ENCODE results near the gene RITA1.

Gene RITA1

DNA sequence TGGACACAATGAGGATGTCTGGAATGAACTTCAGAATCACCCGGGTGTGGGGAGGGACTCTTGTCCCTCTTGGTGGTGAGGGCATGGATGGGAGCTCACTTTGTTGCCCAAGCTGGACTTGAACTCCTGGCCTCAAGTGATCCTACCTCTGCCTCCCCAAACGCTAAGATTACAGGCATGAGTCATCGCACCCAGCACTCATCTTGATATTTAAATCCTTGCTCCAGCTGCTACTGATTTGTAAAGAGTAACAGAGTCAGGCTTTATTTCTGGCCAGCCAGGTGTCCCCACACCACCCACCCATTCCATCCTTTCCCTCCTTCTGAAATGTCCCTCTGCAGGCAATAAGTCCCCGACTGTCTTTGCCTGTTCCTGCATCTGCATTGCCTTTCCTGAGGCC, 5.2 kb upstream of the RITA1 start:
- DNase-seq: no peak

DNA sequence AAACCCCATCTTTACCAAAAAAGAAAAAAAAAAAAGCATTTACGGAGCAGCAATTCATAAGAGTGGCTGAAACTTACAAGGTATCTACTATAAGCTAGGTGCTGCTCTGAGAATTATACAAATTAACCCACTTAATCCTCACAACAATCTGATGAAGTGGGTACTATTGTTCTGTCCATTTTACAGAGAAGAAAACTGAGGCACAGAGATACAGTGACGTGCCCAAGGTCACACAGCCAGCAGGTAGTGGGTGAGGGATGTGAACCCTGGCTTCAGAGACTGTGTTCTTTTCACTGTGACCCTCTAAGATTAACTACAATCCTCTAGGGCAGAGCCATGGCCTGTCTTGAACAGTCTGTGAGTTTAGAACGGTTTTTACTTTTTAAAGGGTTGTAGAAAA, 3.5 kb upstream of the RITA1 start:
- no peak for DNase-seq

DNA sequence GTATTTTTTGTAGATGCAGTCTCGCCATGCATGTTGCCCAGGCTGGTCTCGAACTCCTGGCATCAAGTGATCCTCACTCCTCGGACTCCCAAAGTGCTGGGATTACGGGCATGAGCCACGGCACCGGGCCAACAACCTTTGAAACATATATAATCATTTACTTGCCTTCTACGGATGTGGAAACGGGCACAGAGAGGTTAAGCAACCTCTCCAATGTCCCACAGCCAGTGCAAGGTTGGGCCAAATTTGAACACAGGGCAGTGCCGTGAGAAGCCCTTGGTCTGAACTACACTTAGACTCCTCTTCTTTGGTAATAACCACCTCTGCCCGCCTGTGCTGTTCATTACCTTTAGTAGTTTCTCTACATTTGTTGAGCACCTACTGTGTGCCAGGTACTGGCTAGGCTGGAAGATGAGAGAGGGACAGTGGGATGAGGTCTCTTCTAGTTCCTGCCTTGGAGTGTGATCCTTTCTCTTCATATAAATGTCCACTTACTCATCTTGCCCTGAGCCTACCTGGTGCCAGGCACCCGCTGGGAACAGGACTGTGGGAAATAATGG, 2.4 kb upstream of the RITA1 start:
- no peak for DNase-seq

DNA sequence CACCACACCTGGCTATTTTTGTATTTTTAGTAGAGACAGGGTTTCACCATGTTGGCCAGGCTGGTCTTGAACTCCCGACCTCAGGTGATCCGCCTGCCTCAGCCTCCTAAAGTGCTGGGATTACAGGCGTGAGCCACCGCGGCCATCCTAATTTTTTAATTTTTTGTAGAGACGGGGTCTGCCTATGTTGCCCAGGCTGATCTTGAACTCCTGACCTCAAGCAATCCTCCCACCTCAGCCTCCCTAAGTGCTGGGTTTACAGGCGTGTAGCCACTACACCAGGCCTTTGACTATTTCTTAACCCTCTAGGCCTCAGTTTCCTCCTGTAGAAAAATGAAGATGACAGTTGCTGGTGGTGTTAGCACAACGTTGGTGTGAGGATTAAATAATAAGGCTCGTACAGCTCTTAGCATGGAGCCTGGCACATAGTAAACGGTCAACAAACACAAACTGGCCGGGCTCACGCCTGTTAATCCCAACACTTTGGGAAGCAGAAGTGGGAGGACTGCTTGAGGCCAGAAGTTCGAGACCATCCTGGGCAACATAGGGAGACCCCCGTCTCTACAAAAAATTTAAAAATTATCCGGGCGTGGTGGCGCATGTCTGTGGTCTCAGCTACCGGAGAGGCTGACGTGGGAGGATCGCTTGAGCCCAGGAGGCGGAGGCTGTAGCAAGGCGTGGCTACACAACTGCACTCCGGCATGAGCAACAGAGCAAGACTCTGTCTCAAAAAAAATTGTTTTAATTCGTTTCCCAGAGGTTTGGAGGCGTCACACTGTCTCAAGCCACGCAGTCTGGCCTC, 1.2 kb upstream of the RITA1 start:
- DNase-seq: no peak

DNA sequence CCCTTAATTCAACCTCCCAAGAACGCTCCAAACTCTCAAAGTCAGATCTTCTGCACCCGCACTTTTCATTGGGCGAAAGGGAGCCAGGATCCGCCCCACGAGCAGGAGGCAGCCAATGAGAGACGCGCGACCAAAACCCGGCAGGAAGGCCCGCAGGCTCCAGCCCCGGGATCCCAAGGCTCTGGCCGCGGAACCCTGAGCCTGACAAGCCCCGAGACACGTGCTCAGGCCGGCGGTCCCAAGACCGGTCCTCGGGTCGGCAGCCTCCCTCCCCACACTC, 681 bp upstream of the RITA1 start:
- DNase-seq: peak; percentile 82 to 92 (median 88)

DNA sequence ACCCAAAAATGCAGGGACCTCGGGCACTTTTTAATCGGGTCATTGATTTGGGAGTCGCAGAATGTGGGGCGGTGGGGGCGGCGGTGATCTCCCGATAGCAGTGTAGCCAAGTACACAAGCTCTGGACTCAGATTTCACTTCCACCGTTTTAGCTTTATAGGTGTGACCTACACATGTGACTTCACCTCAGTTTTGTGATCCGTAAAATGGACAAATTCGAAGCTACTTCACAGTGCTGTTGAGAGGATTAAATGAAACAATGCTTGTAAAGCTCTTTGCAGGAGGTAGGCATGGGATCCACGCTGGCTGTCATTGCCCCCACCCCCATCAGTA, 478 bp downstream of the RITA1 start:
- peak; percentile 29 to 73 (median 42) for DNase-seq

DNA sequence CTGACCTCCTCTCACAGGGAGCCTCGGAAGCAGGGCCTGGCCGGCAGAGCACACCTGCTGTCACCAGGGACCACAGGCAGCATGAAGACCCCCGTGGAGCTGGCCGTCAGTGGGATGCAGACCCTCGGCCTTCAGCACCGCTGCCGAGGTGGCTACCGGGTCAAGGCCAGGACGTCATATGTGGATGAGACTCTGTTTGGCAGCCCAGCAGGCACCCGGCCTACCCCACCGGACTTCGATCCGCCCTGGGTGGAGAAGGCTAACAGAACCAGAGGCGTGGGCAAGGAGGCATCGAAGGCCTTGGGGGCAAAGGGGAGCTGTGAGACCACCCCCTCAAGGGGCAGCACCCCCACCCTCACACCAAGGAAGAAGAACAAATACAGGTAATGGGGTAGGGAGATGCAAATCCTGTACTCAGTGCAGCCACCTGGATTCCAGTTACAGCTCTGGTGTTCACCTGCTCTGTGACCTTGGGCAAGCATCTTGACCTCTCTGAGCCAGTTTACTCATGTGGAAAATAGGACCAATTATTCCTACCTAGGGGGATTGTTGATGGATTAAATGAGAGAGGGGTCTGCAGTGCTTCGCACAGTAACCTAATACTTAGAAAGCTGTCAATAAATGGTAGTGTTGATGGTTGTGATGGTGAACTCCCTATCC, 1.3 kb downstream of the RITA1 start:
- DNase-seq: no peak

DNA sequence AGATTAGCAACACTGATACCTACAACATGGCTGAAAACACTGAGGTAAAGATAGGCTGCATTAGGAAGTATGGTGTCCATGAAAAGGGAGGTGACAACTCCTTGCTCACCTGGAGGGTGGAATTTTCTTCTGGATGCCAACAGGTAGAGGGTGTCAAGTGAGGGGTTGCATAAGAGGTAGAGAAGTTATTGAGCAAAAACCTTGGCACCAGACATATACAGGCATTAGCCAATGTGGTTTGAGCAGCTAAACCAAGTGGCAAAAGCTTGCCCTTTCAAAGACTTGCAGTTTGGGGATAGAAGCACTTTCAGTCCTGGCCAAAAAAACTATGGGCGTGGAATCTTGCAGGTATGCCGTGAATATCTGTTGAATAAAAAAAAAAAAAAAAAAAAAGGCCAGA, 3.8 kb downstream of the RITA1 start:
- DNase-seq: no peak

DNA sequence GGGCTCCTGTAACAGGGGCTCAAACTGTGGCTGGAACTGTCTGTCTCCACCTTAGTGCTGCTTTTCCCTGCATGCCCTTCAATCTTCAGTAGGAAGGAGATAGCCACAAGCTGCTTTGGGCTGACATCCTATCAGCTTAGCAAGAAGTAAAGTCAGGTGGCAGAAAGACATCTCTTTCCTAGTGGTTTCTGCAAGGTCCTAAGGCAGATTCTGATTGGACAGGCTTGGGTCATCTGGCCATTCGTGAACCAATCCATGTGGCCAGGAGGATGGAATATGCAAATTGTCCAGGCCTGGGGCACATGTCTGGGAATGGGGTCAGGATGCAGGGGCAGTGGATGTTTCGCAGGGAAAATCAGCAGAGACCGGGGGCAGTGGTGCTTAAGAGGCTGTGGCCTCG, 5.2 kb downstream of the RITA1 start:
- DNase-seq: no peak

DNA sequence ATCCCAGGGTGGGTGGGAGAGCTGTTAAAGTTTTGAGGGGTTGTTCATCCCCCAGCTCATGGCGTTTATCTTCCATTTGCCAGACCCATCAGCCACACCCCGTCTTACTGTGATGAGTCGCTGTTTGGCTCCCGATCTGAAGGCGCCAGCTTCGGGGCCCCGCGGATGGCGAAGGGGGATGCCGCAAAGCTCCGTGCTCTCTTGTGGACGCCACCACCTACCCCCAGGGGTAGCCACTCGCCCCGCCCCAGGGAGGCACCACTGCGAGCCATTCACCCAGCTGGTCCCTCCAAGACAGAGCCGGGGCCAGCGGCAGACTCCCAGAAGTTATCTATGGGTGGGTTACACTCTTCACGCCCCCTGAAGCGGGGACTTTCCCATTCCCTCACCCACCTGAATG, 5.7 kb downstream of the RITA1 start:
- no peak for DNase-seq

DNA sequence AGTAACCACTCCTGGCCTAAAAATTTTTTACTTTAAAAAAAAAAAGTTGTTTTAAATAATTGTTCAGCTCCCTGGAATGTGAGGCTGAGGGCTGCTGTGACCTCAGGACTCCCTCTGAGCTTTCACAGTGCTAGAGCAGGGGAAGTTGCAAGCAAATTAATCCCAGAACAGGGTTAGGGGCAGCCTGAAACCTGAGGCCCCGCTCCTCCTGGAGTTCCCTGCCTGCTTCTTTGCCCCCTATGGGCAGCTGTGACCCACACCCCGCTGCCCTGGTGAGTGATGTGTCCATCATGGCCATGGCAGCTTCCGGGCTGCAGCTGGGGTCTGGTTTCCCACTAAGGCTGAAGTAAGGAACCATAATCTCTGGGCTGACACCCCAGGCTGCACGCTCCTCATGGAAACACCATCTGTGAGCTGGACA, 9.5 kb downstream of the RITA1 start:
- no peak for DNase-seq

DNA sequence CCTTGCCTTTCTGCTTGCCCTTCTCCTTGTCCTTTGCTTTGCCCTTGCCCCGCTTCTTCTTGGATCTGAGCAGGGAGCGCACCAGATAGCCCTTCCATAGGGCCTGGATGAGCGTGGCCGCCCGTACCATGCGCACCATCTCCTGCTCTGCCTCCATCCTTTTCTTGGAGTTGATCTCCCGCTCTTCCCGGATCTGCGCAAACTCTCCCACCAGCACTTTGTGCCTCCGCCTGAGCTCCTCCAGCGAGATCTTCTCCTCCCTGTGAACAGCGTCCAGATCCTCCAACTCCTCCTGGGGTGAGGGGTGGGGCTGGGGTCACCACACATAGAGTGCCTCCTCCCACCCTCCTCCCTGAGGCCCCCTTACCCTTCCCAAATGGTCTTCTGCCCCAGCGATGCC, 10.1 kb downstream of the RITA1 start:
- DNase-seq: no peak

DNA sequence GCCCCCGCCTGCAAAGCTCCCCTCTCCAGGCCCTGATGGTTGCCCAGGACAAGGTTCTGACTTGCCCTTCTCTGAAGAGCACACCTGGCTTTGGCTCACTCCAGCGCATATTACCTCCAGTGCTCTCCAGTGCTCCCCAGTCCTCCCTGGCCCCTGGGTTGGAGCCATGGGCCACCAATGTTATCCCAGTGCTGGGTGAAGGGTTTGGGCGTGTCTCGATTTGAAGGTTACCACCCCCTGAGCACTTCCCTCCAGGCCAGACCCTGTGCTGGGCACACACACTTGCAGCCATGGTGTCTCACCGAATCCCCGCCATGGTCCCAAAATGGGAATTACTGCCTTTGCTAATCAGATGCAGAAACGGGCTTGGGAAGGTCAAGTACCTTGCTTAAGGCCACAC, 11.1 kb downstream of the RITA1 start:
- no peak for DNase-seq

DNA sequence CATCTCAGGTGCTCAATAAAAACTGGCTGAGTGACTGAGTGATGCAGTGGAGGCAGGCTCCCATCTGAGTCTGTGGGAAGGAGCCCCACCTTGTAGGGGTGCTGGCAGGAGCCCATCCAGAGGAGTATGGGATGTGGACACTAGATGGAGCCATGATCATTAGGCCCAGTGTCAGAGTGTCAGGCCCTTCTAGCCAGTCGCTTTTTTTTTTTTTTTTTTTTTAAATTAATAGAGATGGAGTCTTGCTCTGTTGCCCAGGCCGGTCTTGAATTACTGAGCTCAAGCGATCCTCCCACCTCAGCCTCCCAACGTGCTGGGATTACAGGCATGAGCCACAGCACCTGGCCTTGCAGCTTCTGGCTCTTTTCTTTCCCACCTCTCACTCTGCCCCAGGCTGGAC, 11.5 kb downstream of the RITA1 start:
- peak; percentile 40 to 78 (median 60) for DNase-seq

DNA sequence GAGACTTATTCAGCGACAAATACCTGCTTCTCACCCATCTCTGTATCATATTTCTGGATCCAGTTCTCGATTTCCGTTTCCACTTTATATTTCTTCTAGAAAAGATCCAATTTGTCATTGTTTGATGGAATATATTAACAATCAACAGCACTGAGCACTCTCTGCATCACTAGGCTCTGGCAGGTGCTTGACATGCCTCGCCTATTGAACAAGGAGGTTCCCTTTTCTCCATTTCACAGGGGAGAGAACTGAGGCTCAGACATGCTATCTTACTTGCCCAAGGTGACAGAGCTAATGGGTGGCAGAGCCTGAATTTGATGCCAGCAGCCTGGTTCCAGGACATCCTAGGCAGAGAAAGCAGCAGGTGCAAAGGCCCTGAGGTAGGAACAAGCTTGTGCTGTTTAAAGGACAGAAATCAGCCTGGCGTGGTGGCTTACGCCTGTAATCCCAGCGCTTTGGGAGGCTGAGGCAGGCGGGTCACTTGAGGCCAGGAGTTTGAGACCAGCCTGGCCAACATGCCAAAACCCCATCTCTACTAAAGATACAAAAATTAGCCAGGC, 12.1 kb downstream of the RITA1 start:
- no peak for DNase-seq

DNA sequence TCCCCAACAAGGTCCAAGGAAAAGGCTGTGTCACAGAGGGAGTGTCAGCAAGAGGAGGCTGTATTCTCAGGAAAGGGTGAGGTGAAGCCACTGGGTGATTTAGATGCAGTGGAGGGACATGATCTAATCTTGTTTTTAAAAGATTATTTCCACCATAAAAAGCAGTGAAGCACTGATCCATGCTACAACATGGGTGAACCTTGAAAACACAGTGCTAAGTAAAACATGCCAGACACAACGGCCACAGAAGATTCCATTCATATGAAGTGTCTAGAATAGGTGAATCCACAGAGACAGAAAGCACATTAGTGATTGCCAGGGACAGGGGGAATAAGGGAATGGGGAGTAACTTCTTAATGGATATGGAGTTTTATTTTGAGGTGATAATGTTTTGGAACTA, 12.8 kb downstream of the RITA1 start:
- no peak for DNase-seq

DNA sequence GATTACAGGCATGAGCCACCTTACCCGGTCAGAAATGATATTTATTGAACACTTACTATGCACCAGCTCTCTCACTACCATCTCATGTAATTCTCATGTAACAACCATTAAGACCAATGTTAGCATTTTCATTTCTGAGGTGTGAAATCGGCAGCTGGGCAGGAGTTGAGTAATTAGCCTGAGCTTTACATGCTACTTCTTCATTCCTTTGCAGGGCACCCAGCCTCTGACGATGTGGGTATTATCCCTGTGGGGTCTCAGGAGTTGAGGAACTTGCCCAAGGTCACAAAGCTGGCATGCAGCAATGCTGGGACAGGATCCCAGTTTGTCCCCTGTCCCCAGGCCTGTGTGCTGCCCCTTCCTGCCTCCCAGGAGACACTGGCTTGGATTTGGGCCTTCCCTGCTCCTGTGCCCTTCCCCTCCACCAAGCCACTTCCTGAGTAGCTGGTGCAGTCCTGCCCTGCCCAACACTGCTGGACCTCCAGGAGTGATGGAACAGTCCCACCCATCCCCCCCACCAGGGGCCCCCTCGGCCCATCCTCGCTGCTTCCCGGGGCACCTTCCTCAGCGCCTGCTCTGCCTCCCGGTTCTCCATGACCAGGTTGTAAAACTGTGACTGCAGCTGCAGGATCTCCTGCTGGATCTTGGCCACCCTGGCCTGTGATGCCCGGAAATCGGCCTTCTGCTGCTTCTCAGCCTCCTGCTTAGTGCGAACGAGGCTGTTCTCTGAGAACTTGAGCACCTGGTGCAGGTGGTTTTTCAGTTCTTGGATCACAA, 14.7 kb downstream of the RITA1 start:
- DNase-seq: no peak

DNA sequence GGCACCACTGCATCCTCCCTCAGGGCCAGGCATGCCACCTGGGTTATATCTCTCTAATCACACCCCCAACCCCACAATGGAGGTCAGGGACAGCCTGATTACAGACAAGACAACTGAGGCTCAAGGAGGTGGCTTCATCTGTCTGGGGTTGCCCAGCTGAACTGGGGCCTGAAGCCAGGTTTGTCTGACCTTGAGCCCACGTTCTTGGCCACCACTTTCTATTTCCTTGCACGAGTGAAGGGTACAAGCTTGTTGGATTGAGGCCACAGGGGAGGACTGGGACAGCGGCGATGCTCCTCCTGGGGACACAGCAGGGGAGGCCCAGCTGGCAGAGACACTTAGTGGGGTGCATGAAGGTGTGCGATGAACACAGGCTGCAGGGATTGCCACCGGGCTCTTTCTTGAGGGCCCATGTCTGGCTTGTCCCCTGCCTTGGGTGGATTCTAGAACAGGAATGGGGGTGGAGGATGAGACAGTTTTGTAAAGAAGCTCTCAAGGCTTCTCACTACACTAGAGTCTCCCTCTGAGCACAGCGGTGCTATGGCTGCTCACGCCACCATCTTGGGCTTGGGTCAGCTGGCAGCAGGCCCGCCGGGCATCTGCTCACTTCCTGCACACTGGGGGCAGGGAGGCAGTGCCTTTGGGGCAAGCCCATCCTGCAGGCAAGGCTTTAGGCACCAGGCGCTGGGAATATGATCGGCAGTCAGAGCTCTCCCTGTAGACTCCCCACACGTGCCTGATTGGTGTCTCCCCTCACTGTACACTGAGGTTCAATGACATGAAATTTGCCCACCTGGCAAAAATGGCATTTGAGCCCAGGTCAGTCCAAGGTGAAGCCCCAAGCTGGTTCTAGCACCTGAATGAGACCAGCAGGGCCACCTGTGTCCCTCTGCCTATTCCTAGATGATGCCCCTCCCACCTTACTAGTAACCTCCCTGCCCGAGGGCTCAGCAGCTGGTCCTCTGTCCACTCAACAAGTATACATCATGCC, 16.0 kb downstream of the RITA1 start:
- no peak for DNase-seq

DNA sequence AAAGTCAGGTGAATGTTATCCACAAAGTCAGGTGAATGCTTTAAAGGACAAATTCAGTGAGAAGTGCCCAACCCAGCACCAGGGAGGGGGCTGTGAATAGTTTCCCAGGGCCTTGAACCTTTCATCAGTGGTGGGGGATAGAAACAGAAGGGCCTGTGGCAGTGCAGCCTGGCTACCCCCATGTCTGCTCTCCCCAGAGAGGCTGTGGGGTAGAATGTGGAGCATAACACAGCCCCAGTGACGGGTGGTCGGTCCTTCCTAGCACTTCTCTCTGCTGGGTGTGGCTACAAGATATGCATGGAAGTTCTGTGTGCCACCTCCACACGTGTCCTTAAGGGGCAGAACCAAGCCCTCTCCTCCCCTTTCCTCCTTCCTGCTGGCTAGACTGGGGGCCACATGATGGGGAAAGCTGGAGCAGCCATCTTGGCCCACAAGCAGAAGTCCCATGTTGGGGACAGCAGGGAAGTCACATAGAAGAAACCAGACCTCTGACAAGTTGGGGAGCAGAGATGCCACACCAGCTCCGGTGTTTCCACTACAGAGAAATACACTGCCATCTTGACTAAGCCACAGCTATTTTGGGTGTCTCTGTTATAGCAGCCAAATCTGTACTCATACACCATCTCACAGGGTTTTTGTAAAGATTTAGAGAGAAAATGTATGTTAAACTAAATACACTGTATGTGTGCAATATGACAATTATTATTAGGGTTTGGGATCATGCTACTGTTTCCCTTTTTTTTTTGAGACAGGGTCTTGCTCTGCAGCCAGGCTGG, 17.0 kb downstream of the RITA1 start:
- DNase-seq: no peak

DNA sequence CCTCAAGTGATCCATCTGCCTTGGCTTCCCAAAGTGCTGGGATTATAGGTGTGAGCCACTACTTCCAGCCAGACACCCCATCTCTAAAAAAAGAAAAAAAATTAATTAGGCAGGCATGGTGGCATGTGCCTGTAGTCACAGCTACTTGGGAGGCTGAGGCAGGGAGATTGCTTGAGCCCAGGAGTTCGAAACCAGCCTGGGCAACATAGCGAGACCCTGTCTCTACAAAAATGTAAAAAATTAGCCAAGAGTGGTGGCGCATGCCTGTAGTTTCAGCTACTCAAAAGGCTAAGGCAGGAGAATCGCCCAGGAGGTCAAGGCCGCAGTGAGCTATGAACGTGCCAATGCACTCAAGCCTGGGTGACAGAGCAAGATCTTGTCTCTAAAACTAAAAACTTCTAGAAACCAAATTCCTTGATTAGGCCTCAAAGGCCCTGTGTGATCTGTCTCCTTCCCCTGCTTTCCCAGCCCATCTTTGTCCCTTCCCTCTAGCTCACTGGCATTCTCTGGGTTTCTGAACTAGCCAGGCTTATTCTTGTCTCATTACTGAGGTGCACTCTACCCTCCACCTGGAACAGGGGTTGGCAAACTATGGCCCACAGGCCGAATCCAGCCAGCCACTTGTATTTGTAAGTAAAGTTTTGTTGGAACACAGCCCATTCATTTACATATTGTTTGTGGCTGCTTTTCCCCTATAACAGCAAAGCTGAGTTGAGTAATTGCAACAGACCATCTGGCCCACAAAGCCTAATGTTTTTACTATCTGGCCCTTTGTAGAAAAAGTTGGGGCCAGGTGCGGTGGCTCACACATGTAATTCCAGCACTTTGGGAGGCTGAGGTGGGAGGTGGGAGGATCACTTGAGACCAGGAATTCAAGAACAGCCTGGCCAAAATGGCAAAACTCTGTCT, 18.6 kb downstream of the RITA1 start:
- no peak for DNase-seq
